DOHH2 (cell line): ENCODE measurements around the gene ARHGAP29.

Source experiments
- H3F3A ChIP-seq: fragments of 200-600 bp; sonication (generic), shearing (Covaris generic); 2 replicates; pipeline ENCODE4 v1.6.0; 2016; ENCODE audit warnings: antibody characterized with exemption, mild to moderate bottlenecking; ENCODE audit not compliant: control insufficient read depth, insufficient read depth
- H3K27ac ChIP-seq: fragments of 200-600 bp; sonication (generic); 2 replicates; pipeline ENCODE4 v1.5.1; 2014; ENCODE audit warnings: low read depth, mild to moderate bottlenecking, low read length, moderate library complexity
- H3K27me3 ChIP-seq: fragments of 200-600 bp; sonication (generic); 2 replicates; pipeline ENCODE4 v1.6.1; 2014; ENCODE audit warnings: mild to moderate bottlenecking, low read length, mixed read lengths; ENCODE audit not compliant: control insufficient read depth
- H3K36me3 ChIP-seq: fragments of 200-600 bp; sonication (generic); 2 replicates; pipeline ENCODE4 v1.6.1; 2014; ENCODE audit warnings: mild to moderate bottlenecking, low read length, moderate library complexity, mixed read lengths; ENCODE audit not compliant: control insufficient read depth
- H3K4me1 ChIP-seq: fragments of 200-600 bp; sonication (generic); 2 replicates; pipeline ENCODE4 v1.6.1; 2014; ENCODE audit warnings: mild to moderate bottlenecking, low read length, mixed read lengths; ENCODE audit not compliant: control insufficient read depth
- H3K4me2 ChIP-seq: fragments of 200-600 bp; sonication (generic); 2 replicates; pipeline ENCODE4 v1.6.0; 2014; ENCODE audit warnings: mild to moderate bottlenecking, low read length, moderate library complexity
- H3K4me3 ChIP-seq: fragments of 200-600 bp; sonication (generic); 2 replicates; pipeline ENCODE4 v1.5.1; 2014; ENCODE audit warnings: mild to moderate bottlenecking, low read length, mixed read lengths
- H3K79me2 ChIP-seq: fragments of 200-600 bp; sonication (generic); 2 replicates; pipeline ENCODE4 v1.6.1; 2014; ENCODE audit warnings: mild to moderate bottlenecking, low read length, mixed read lengths; ENCODE audit not compliant: control insufficient read depth
- H3K9me2 ChIP-seq: fragments of 200-600 bp; sonication (generic); replicated peaks from 2 replicates; pipeline ENCODE4 v1.6.1; 2014; ENCODE audit warnings: mild to moderate bottlenecking, low read length, mixed read lengths; ENCODE audit not compliant: control insufficient read depth
- H3K9me3 ChIP-seq: fragments of 200-600 bp; sonication (generic); 2 replicates; pipeline ENCODE4 v1.6.1; 2014; ENCODE audit warnings: antibody characterized with exemption, low read length, mixed read lengths; ENCODE audit not compliant: control insufficient read depth, insufficient read depth
- H4K20me1 ChIP-seq: fragments of 200-600 bp; sonication (generic); 2 replicates; pipeline ENCODE4 v1.6.0; 2014; ENCODE audit warnings: low read depth, mild to moderate bottlenecking, antibody characterized with exemption, low read length, moderate library complexity; ENCODE audit not compliant: control insufficient read depth, insufficient read depth
- CTCF ChIP-seq: fragments of 200-600 bp; sonication (generic); IDR thresholded peaks from one replicate; pipeline ENCODE4 v1.5.1; 2014; ENCODE audit warnings: antibody characterized with exemption, mild to moderate bottlenecking, low read depth, low read length; ENCODE audit not compliant: poor library complexity, severe bottlenecking
- EZH2phosphoT487 ChIP-seq: fragments of 200-600 bp; sonication (generic); IDR thresholded peaks from 2 replicates; pipeline ENCODE4 v1.6.1; 2017; ENCODE audit warnings: borderline replicate concordance, mild to moderate bottlenecking, antibody characterized with exemption, low read length, moderate library complexity, mixed read lengths

The ARHGAP29 gene

GRCh38 chr1:94186946-94187345 lies 50.4 kb downstream of the ARHGAP29 start:
- no peaks in the 10 kb centered on the region for H4K20me1 ChIP-seq
- no peaks in the 10 kb centered on the region for H3F3A ChIP-seq
- no peaks in the 10 kb centered on the region for H3K9me2 ChIP-seq
- no peaks in the 10 kb centered on the region for H3K79me2 ChIP-seq
- H3K4me3 ChIP-seq = no peak overlapping the region
- H3K27me3 ChIP-seq = 0 out of 2 replicates have a peak, but pooled peaks cover 4% of the 10 kb centered on the region
- H3K9me3 ChIP-seq = no peaks in the 10 kb centered on the region
- no peaks in the 10 kb centered on the region for H3K36me3 ChIP-seq
- no peak for TF ChIP-seq EZH2phosphoT487
- TF ChIP-seq CTCF = no peak
- no peaks in the 10 kb centered on the region for H3K4me1 ChIP-seq
- no peak overlapping the region for H3K27ac ChIP-seq
- no peak overlapping the region for H3K4me2 ChIP-seq

- Histone ChIP-seq H3K27ac (no peak overlapping the region), H3K27me3 (0 out of 2 replicates have a peak, but pooled peaks cover 4% of the 10 kb centered on the region), H3K79me2 (no peaks in the 10 kb centered on the region), H3F3A (no peaks in the 10 kb centered on the region), H3K36me3 (no peaks in the 10 kb centered on the region), H3K4me1 (no peaks in the 10 kb centered on the region), H3K4me3 (no peak overlapping the region), H3K9me3 (no peaks in the 10 kb centered on the region), H3K4me2 (no peak overlapping the region), H4K20me1 (no peaks in the 10 kb centered on the region), H3K9me2 (no peaks in the 10 kb centered on the region)
- TF ChIP-seq EZH2phosphoT487 (no peak), CTCF (no peak)
Observed at GRCh38 chr1:94183197-94183815, 54.1 kb downstream of the ARHGAP29 start.

- Histone ChIP-seq H4K20me1 (no peaks in the 10 kb centered on the region), H3K27ac (no peak overlapping the region), H3K27me3 (0 out of 2 replicates have a peak, but pooled peaks cover 4% of the 10 kb centered on the region), H3K4me2 (no peak overlapping the region), H3K9me3 (no peaks in the 10 kb centered on the region), H3F3A (no peaks in the 10 kb centered on the region), H3K9me2 (no peaks in the 10 kb centered on the region), H3K79me2 (no peaks in the 10 kb centered on the region), H3K4me3 (no peak overlapping the region), H3K4me1 (no peaks in the 10 kb centered on the region), H3K36me3 (no peaks in the 10 kb centered on the region)
- TF ChIP-seq CTCF (no peak), EZH2phosphoT487 (no peak)
Observed at GRCh38 chr1:94182191-94182590, 55.2 kb downstream of the ARHGAP29 start.
